B cell (primary cell): ENCODE data around the gene FANCD2.

ENCODE experiments used
- CTCF ChIP-seq: fragments of 200-600 bp; IDR thresholded peaks from one replicate; pipeline ENCODE4 v1.8.0; 2022; ENCODE audit warnings: antibody characterized with exemption, mild to moderate bottlenecking
- EZH2 ChIP-seq: IDR thresholded peaks from 2 replicates; pipeline ENCODE4 v1.6.1; 2012; ENCODE audit warnings: borderline replicate concordance, low read depth, mild to moderate bottlenecking, moderate library complexity, low read length; ENCODE audit not compliant: insufficient read depth, poor library complexity, severe bottlenecking

- TF ChIP-seq CTCF (no peak), EZH2 (no peak)
Measured at GRCh38 chr3:10116138-10116460, 89.9 kb downstream of the FANCD2 start.
